MCF 10A (cell line): ENCODE data around the gene ARHGEF3. TPM values are rescaled to one million over a fixed set of nuclear protein-coding genes. Genes with fewer than 3 reads are reported as not detected.

ENCODE experiments used
- BruUV-seq: library from RNA; stranded (reverse); fragments of 400-500 nt; replicated peaks from 2 replicates; lab custom pipeline; 2021; lab: Mats Ljungman, UMichigan
- CTCF ChIA-PET: fragments of 300-600 bp; sonication (Branson Sonifier 250); formaldehyde crosslinking; extraction: SDS; loops from one replicate; lab custom pipeline; 2021; ENCODE audit warnings: antibody characterized with exemption, inconsistent platforms; lab: Yijun Ruan, JAX
- POLR2A ChIA-PET: fragments of 300-600, 350-650 bp; sonication (Branson Sonifier 250); formaldehyde crosslinking; extraction: SDS; loops from one replicate; lab custom pipeline; 2020; ENCODE audit warnings: antibody characterized with exemption, inconsistent platforms; lab: Yijun Ruan, JAX
- DNase-seq: peaks from one replicate; pipeline ENCODE4 v3.0.0-alpha.2; 2018; ENCODE audit not compliant: unreplicated experiment
- H3K27ac Mint-ChIP-seq: one replicate; pipeline ENCODE4 v1.8.0; 2022; ENCODE audit warnings: mild to moderate bottlenecking, low read depth, mixed read lengths; ENCODE audit not compliant: unreplicated experiment
- H3K27me3 Mint-ChIP-seq: one replicate; pipeline ENCODE4 v1.8.0; 2022; ENCODE audit warnings: mixed read lengths; ENCODE audit not compliant: insufficient read depth, unreplicated experiment
- H3K36me3 Mint-ChIP-seq: one replicate; pipeline ENCODE4 v1.8.0; 2022; ENCODE audit warnings: mild to moderate bottlenecking, moderate library complexity, mixed read lengths; ENCODE audit not compliant: insufficient read depth, unreplicated experiment
- H3K4me1 Mint-ChIP-seq: one replicate; pipeline ENCODE4 v1.8.0; 2022; ENCODE audit warnings: mixed read lengths; ENCODE audit not compliant: insufficient read depth, unreplicated experiment
- H3K4me3 Mint-ChIP-seq: one replicate; pipeline ENCODE4 v1.8.0; 2022; ENCODE audit warnings: mild to moderate bottlenecking, moderate library complexity, mixed read lengths; ENCODE audit not compliant: unreplicated experiment
- H3K9me3 Mint-ChIP-seq: one replicate; pipeline ENCODE4 v1.8.0; 2022; ENCODE audit warnings: mixed read lengths; ENCODE audit not compliant: unreplicated experiment
- intact Hi-C: fragments of 100-400 bp; cut with micrococcal nuclease; formaldehyde crosslinking; loops from 2 replicates; pipeline ENCODE4 v1.14.1; 2022
- total RNA-seq: library from RNA; stranded (reverse); gene quantifications from 2 replicates; pipeline ENCODE4 v1.2.3, GENCODE V29; 2022
- TF ChIP-seq, protein P1 (sequence below): fragments of 200-600 bp; IDR thresholded peaks from one replicate; pipeline ENCODE4 v1.8.0; 2022; ENCODE audit warnings: antibody characterized with exemption, mild to moderate bottlenecking; ENCODE audit not compliant: unreplicated experiment

ARHGEF3 gene
- total RNA-seq, 1 experiment from 2014 or later: 10.6 TPM

- no peak overlapping the region for H3K4me3 Mint-ChIP-seq
- H3K27ac Mint-ChIP-seq: no peak overlapping the region
- TF ChIP-seq, protein P1, sequence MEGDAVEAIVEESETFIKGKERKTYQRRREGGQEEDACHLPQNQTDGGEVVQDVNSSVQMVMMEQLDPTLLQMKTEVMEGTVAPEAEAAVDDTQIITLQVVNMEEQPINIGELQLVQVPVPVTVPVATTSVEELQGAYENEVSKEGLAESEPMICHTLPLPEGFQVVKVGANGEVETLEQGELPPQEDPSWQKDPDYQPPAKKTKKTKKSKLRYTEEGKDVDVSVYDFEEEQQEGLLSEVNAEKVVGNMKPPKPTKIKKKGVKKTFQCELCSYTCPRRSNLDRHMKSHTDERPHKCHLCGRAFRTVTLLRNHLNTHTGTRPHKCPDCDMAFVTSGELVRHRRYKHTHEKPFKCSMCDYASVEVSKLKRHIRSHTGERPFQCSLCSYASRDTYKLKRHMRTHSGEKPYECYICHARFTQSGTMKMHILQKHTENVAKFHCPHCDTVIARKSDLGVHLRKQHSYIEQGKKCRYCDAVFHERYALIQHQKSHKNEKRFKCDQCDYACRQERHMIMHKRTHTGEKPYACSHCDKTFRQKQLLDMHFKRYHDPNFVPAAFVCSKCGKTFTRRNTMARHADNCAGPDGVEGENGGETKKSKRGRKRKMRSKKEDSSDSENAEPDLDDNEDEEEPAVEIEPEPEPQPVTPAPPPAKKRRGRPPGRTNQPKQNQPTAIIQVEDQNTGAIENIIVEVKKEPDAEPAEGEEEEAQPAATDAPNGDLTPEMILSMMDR: no peak
- H3K4me1 Mint-ChIP-seq: no peaks in the 10 kb centered on the region
- H3K36me3 Mint-ChIP-seq: no peaks in the 10 kb centered on the region
- CTCF ChIA-PET: interaction anchor here (1.0 to 1.7 kb wide), 2 partner anchors 17 to 25 kb away, joined by 3 to 5 read pairs; no protein-coding TSS in a partner anchor
- no TSS peak for BruUV-seq
- intact Hi-C loops: no loop called here
- no peaks in the 10 kb centered on the region for H3K9me3 Mint-ChIP-seq
- H3K27me3 Mint-ChIP-seq: no peaks in the 10 kb centered on the region
- no peak for DNase-seq
- POLR2A ChIA-PET: interaction anchor here (1.2 kb wide), 1 partner anchor 17 kb away, joined by 3 read pairs; no protein-coding TSS in a partner anchor
Observed at GRCh38 chr3:56764904-56765547, 36.7 kb downstream of the ARHGEF3 start.

GRCh38 chr3:56764184-56764583, 37.6 kb downstream of the ARHGEF3 start:
- H3K9me3 Mint-ChIP-seq: no peaks in the 10 kb centered on the region
- intact Hi-C loops: no loop called here
- TF ChIP-seq, protein P1: no peak
- ChIA-PET CTCF (interaction anchor here (1.0 to 1.7 kb wide), 2 partner anchors 18 to 25 kb away, joined by 3 to 5 read pairs; no protein-coding TSS in a partner anchor), POLR2A (interaction anchor here (1.2 kb wide), 1 partner anchor 18 kb away, joined by 3 read pairs; no protein-coding TSS in a partner anchor)
- no peak overlapping the region for H3K4me3 Mint-ChIP-seq
- no peaks in the 10 kb centered on the region for H3K4me1 Mint-ChIP-seq
- DNase-seq: no peak
- no peaks in the 10 kb centered on the region for H3K27me3 Mint-ChIP-seq
- BruUV-seq: no TSS peak
- H3K27ac Mint-ChIP-seq: no peak overlapping the region
- no peaks in the 10 kb centered on the region for H3K36me3 Mint-ChIP-seq

GRCh38 chr3:56763233-56763632, 38.5 kb downstream of the ARHGEF3 start:
- no peak for DNase-seq
- BruUV-seq: no TSS peak
- TF ChIP-seq, protein P1: no peak
- Mint-ChIP-seq H3K4me3 (no peak overlapping the region), H3K4me1 (peaks cover 9% of the 10 kb centered on the region), H3K9me3 (no peaks in the 10 kb centered on the region), H3K27me3 (no peaks in the 10 kb centered on the region), H3K27ac (no peak overlapping the region), H3K36me3 (no peaks in the 10 kb centered on the region)
- intact Hi-C loops: no loop called here
- POLR2A ChIA-PET: no interaction called here
- CTCF ChIA-PET: no interaction called here

DNA sequence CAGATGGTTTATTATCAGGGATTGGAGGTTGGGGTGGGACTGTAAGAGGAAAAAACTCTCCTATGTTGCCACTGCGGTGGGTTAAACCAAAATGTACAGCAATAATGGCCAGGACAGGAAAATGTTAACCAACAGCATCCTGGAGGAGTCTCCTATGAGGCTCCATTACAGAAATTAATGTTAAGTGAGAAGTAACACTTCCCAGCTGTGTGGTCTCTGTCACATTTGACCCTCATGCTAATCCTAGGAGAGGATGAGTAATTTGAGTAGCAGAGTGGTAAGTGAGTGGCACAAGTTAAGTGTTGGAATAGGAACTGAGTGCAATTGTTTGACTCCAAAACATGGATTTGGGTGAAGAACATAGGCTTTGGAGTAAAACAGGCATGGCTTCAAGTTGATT, 39.0 kb downstream of the ARHGEF3 start:
- TF ChIP-seq, protein P1: no peak
- intact Hi-C loops: no loop called here
- Mint-ChIP-seq H3K36me3 (no peaks in the 10 kb centered on the region), H3K27ac (no peak overlapping the region), H3K4me1 (peaks cover 9% of the 10 kb centered on the region), H3K4me3 (no peak overlapping the region), H3K9me3 (no peaks in the 10 kb centered on the region), H3K27me3 (no peaks in the 10 kb centered on the region)
- DNase-seq: no peak
- BruUV-seq: no TSS peak
- CTCF ChIA-PET: no interaction called here
- POLR2A ChIA-PET: no interaction called here
